Liver (tissue), 9 donors: ENCODE data around the gene PDK2. TPM values are rescaled to one million over a fixed set of nuclear protein-coding genes. Genes with fewer than 3 reads are reported as not detected.
A peak's percentile ranks its signal among the peaks of the same experiment; 100 is the strongest.

Experiments used
- DNase-seq: peaks from one replicate; pipeline ENCODE4 v3.0.0-alpha.2; 2017; ENCODE audit warnings: low spot score
- H3K27ac ChIP-seq, 2 donors: one replicate each; pipeline ENCODE4 v1.7.0; 2013; ENCODE audit warnings: inconsistent platforms in 2 of 2, low read length in 2 of 2, control low read depth in 1 of 2, low read depth in 1 of 2, mild to moderate bottlenecking in 1 of 2
- H3K27me3 ChIP-seq, 4 donors: one replicate each; pipeline versions ENCODE4 v1.6.1 to v1.7.0; 2013; ENCODE audit warnings: low read length in 3 of 4, inconsistent platforms in 1 of 4, mild to moderate bottlenecking in 1 of 4, moderate library complexity in 1 of 4; ENCODE audit not compliant: control insufficient read depth in 4 of 4, insufficient read depth in 4 of 4
- H3K36me3 ChIP-seq, 4 donors: one replicate each; pipeline versions ENCODE4 v1.6.1 to v1.7.0; 2013; ENCODE audit warnings: low read length in 3 of 4, mild to moderate bottlenecking in 3 of 4, low read depth in 1 of 4, moderate library complexity in 1 of 4; ENCODE audit not compliant: control insufficient read depth in 4 of 4, insufficient read depth in 3 of 4
- H3K4me1 ChIP-seq, 4 donors: one replicate each; pipeline versions ENCODE4 v1.6.1 to v1.7.0; 2013; ENCODE audit warnings: low read length in 3 of 4, mild to moderate bottlenecking in 3 of 4, moderate library complexity in 1 of 4; ENCODE audit not compliant: control insufficient read depth in 4 of 4, insufficient read depth in 4 of 4
- H3K4me3 ChIP-seq, 3 donors: one replicate each; pipeline versions ENCODE4 v1.6.1 to v1.7.0; 2013; ENCODE audit warnings: low read length in 3 of 3, control low read depth in 1 of 3, low read depth in 1 of 3, mild to moderate bottlenecking in 1 of 3
- H3K9ac ChIP-seq, 2 donors: one replicate each; pipeline ENCODE4 v1.7.0; 2013; ENCODE audit warnings: low read length in 2 of 2, mild to moderate bottlenecking in 2 of 2, moderate library complexity in 2 of 2, control low read depth in 1 of 2, low read depth in 1 of 2
- H3K9me3 ChIP-seq, 4 donors: one replicate each; pipeline versions ENCODE4 v1.6.1 to v1.7.0; 2013; ENCODE audit warnings: low read length in 3 of 4; ENCODE audit not compliant: control insufficient read depth in 4 of 4
- ATF3 ChIP-seq: IDR thresholded peaks from 2 replicates; pipeline ENCODE4 v1.6.1; 2016; ENCODE audit warnings: antibody characterized with exemption
- CTCF ChIP-seq: fragments of 150-350 bp; IDR thresholded peaks from 2 replicates; pipeline ENCODE4 v1.5.1; 2017; ENCODE audit warnings: improper control_type of control experiment, low read depth, low read length; ENCODE audit not compliant: missing input control
- EGR1 ChIP-seq, 2 donors: IDR thresholded peaks; 2 replicates each; pipeline ENCODE4 v1.6.1; 2016 to 2018; ENCODE audit warnings: antibody characterized with exemption in 2 of 2, low read depth in 2 of 2
- FOXA1 ChIP-seq: IDR thresholded peaks from 2 replicates; pipeline ENCODE4 v1.6.1; 2016; ENCODE audit warnings: antibody characterized with exemption
- FOXA2 ChIP-seq: IDR thresholded peaks from 2 replicates; pipeline ENCODE4 v1.6.1; 2016; ENCODE audit warnings: antibody characterized with exemption
- GABPA ChIP-seq, 2 donors: IDR thresholded peaks in 1 of 2; conservative IDR thresholded peaks in 1 of 2; 2 replicates each; pipeline ENCODE4 v1.6.1; 2016; ENCODE audit warnings: antibody characterized with exemption in 2 of 2, mild to moderate bottlenecking in 1 of 2, moderate library complexity in 1 of 2
- HNF4A ChIP-seq, 2 donors: conservative IDR thresholded peaks; 2 replicates each; pipeline ENCODE4 v1.6.1; 2016; ENCODE audit warnings: antibody characterized with exemption in 2 of 2, mild to moderate bottlenecking in 2 of 2
- HNF4G ChIP-seq: IDR thresholded peaks from 2 replicates; pipeline ENCODE4 v1.6.1; 2016; ENCODE audit warnings: antibody characterized with exemption
- JUND ChIP-seq, 2 donors: IDR thresholded peaks; 2 replicates each; pipeline ENCODE4 v1.6.1; 2016; ENCODE audit warnings: antibody characterized with exemption in 2 of 2
- MAX ChIP-seq: IDR thresholded peaks from 2 replicates; pipeline ENCODE4 v1.6.1; 2016; ENCODE audit warnings: antibody characterized with exemption
- NR2F2 ChIP-seq: IDR thresholded peaks from 2 replicates; pipeline ENCODE4 v1.6.1; 2016; ENCODE audit warnings: antibody characterized with exemption
- RAD21 ChIP-seq, 2 donors: IDR thresholded peaks; 2 replicates each; pipeline ENCODE4 v1.6.1; 2016; ENCODE audit warnings: antibody characterized with exemption in 2 of 2, mild to moderate bottlenecking in 2 of 2
- REST ChIP-seq: IDR thresholded peaks from 2 replicates; pipeline ENCODE4 v1.6.1; 2016; ENCODE audit warnings: antibody characterized with exemption, mild to moderate bottlenecking
- RXRA ChIP-seq, 2 donors: IDR thresholded peaks; 2 replicates each; pipeline ENCODE4 v1.6.1; 2017 to 2018; ENCODE audit warnings: antibody characterized with exemption in 2 of 2, mild to moderate bottlenecking in 1 of 2
- SP1 ChIP-seq: IDR thresholded peaks from 2 replicates; pipeline ENCODE4 v1.6.1; 2018; ENCODE audit warnings: antibody characterized with exemption, mild to moderate bottlenecking
- TAF1 ChIP-seq: conservative IDR thresholded peaks from 2 replicates; pipeline ENCODE4 v1.6.1; 2016; ENCODE audit warnings: antibody characterized with exemption, mild to moderate bottlenecking
- YY1 ChIP-seq: IDR thresholded peaks from 2 replicates; pipeline ENCODE4 v1.6.1; 2016; ENCODE audit warnings: antibody characterized with exemption, mild to moderate bottlenecking
- ZBTB33 ChIP-seq: IDR thresholded peaks from 2 replicates; pipeline ENCODE4 v1.6.1; 2016; ENCODE audit warnings: antibody characterized with exemption
- WGBS: extraction: QIAGEN DNeasy Blood & Tissue Kit; methylation state at CpG from one replicate; pipeline ENCODE4 v1.1.7; 2013; 5-methylcytosine and 5-hydroxymethylcytosine counted together
- polyA plus RNA-seq, 2 donors: library from polyadenylated mRNA; stranded (reverse) in 1 of 2; unstranded in 1 of 2; fragments of 200-250 nt in 1 of 2; fragments of >200 nt in 1 of 2; fragmentation: Nextera tagmentation in 1 of 2; extraction: Ambion mirVana in 1 of 2; gene quantifications; one replicate each; pipeline versions ENCODE4 v1.2.1 to v1.2.3, GENCODE V29; 2013 to 2015
- total RNA-seq, 2 donors: library from RNA; depleted of rRNA; stranded (reverse); fragments of >200 nt; gene quantifications; one replicate each; pipeline ENCODE4 v1.2.3, GENCODE V29; 2014
- donor health status: healthy.
- donor health status: healthy.
- donor health status: healthy.
- donor health status: healthy.
- donor health status: healthy.

The PDK2 gene
- total and polyA plus RNA-seq, 4 donors, result 8.6 to 36.6 (median 28.5) TPM

- H3K4me1 ChIP-seq, result peaks cover 1 to 18% (median 14%) of the 10 kb centered on the region in 4 donors
- no peaks in the 10 kb centered on the region for H3K36me3 ChIP-seq
- H3K9me3 ChIP-seq, result no peaks in the 10 kb centered on the region
- 83% methylated on average over 8 of the region's 8 CpGs for WGBS
- no peak overlapping the region for H3K4me3 ChIP-seq
- no peaks in the 10 kb centered on the region for H3K27me3 ChIP-seq
- TF ChIP-seq HNF4G (no peak), NR2F2 (peak; percentile 56)
- peak overlapping the region; percentile 6 to 55 for H3K27ac ChIP-seq
- no peak overlapping the region for H3K9ac ChIP-seq
- DNase-seq, result no peak
These were observed 60.1 kb downstream of the PDK2 start for GRCh38 chr17:50155115-50155819.

- peaks cover 0 to 17% (median 12%) of the 10 kb centered on the region in 4 donors for H3K4me1 ChIP-seq
- no peaks in the 10 kb centered on the region for H3K36me3 ChIP-seq
- H3K9ac ChIP-seq, result no peak overlapping the region
- DNase-seq, result no peak
- H3K27me3 ChIP-seq, result no peaks in the 10 kb centered on the region
- no peak overlapping the region for H3K4me3 ChIP-seq
- no peak overlapping the region for H3K27ac ChIP-seq
- no peak for TF ChIP-seq CTCF
- no peak for TF ChIP-seq YY1
- TF ChIP-seq HNF4A (conservative IDR thresholded peaks at IDR 0.05), result no peak
- no peak for TF ChIP-seq RXRA (IDR thresholded peaks at IDR 0.05)
- TF ChIP-seq ZBTB33, result no peak
- TF ChIP-seq ATF3, result no peak
- TF ChIP-seq EGR1 (IDR thresholded peaks at IDR 0.05; ENCODE audit: low read depth in 2 of 2), result no peak
- TF ChIP-seq HNF4G, result no peak
- no peak for TF ChIP-seq SP1
- no peak for TF ChIP-seq MAX
- no peak for TF ChIP-seq GABPA (IDR thresholded peaks at IDR 0.05 in 1 of 2, conservative IDR thresholded peaks at IDR 0.05 in 1 of 2)
- TF ChIP-seq RAD21 (IDR thresholded peaks at IDR 0.05), result no peak
- no peak for TF ChIP-seq NR2F2
- no peak for TF ChIP-seq FOXA1
- TF ChIP-seq FOXA2, result no peak
- TF ChIP-seq JUND (IDR thresholded peaks at IDR 0.05), result no peak
- TF ChIP-seq TAF1, result no peak
- no peak for TF ChIP-seq REST
- no peaks in the 10 kb centered on the region for H3K9me3 ChIP-seq
- WGBS, result 55% methylated on average over 4 of the region's 4 CpGs
These were observed 62.7 kb downstream of the PDK2 start for GRCh38 chr17:50157891-50158290.
